ENCODE results near the gene FAM83B.

DNA sequence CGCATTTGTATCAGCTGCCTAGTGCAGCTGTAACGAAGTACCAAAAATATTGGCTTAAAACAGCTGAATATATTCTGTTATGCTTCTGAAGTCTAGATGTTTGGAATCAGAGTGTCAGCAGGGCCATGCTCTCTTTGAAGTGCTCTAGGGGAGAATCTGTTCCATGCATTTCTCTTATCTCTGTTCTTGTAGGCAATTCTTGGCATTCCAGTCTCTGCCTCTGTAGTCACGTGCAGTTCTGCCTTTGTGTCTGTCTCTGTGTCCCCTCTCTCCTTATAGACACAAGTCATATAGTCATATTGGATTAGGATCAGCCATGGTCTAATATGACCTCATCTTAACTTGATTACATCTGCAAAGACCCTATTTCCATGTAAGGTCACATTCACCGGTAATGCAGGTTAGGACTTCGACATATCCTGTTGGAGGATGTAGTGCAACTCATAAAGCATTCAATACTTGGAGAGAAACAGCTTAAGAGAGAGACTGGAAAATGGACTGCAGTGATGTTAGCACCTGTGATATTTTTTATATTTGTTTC lies 18.6 kb downstream of the FAM83B start:
- TF ChIP-seq, protein P1, sequence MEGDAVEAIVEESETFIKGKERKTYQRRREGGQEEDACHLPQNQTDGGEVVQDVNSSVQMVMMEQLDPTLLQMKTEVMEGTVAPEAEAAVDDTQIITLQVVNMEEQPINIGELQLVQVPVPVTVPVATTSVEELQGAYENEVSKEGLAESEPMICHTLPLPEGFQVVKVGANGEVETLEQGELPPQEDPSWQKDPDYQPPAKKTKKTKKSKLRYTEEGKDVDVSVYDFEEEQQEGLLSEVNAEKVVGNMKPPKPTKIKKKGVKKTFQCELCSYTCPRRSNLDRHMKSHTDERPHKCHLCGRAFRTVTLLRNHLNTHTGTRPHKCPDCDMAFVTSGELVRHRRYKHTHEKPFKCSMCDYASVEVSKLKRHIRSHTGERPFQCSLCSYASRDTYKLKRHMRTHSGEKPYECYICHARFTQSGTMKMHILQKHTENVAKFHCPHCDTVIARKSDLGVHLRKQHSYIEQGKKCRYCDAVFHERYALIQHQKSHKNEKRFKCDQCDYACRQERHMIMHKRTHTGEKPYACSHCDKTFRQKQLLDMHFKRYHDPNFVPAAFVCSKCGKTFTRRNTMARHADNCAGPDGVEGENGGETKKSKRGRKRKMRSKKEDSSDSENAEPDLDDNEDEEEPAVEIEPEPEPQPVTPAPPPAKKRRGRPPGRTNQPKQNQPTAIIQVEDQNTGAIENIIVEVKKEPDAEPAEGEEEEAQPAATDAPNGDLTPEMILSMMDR (IDR thresholded peaks at IDR 0.05; ENCODE audit: low read length): no peak
- no peak for TF ChIP-seq EZH2 (IDR thresholded peaks at IDR 0.05; ENCODE audit: borderline replicate concordance, low read length)
